ENCODE data around the gene NOS3.

Gene NOS3

GRCh38 chr7:151051108-151051507 is 60.3 kb downstream of the NOS3 start:
- H3K4me3 ChIP-seq (replicated peaks; ENCODE audit: low read depth, low read length): no peak overlapping the region
- no peak for TF ChIP-seq CTCF (IDR thresholded peaks at IDR 0.05; ENCODE audit: low read depth, low read length, missing control alignments)
- DNase-seq (ENCODE audit: extremely low read depth, low read depth): no peak

- TF ChIP-seq CTCF (IDR thresholded peaks at IDR 0.05; ENCODE audit: low read depth, low read length, missing control alignments): no peak
- no peak for DNase-seq (ENCODE audit: extremely low read depth, low read depth)
- no peak overlapping the region for H3K4me3 ChIP-seq (replicated peaks; ENCODE audit: low read depth, low read length)
Observed at GRCh38 chr7:151053096-151053495, 62.3 kb downstream of the NOS3 start.

GRCh38 chr7:151053751-151054150 is 62.9 kb downstream of the NOS3 start:
- no peak for TF ChIP-seq CTCF (IDR thresholded peaks at IDR 0.05; ENCODE audit: low read depth, low read length, missing control alignments)
- DNase-seq (ENCODE audit: extremely low read depth, low read depth): no peak
- H3K4me3 ChIP-seq (replicated peaks; ENCODE audit: low read depth, low read length): no peak overlapping the region

- no peak for TF ChIP-seq CTCF (IDR thresholded peaks at IDR 0.05; ENCODE audit: low read depth, low read length, missing control alignments)
- H3K4me3 ChIP-seq (replicated peaks; ENCODE audit: low read depth, low read length): no peak overlapping the region
- DNase-seq (ENCODE audit: extremely low read depth, low read depth): no peak
Observed at GRCh38 chr7:151056283-151056665, 65.5 kb downstream of the NOS3 start.

- H3K4me3 ChIP-seq (replicated peaks; ENCODE audit: low read depth, low read length): peak overlapping the region; percentile 83
- TF ChIP-seq CTCF (IDR thresholded peaks at IDR 0.05; ENCODE audit: low read depth, low read length, missing control alignments): no peak
- DNase-seq (ENCODE audit: extremely low read depth, low read depth): no peak
Observed at GRCh38 chr7:151056666-151057505, 66.1 kb downstream of the NOS3 start.

- DNase-seq (ENCODE audit: extremely low read depth, low read depth): no peak
Observed at GRCh38 chr7:151057506-151057988, 66.7 kb downstream of the NOS3 start, which contains the start of gene CDK5. Gene CDK5 (minus strand): TSS chr7:151057897. CDS start chr7:151057848, 49 bp downstream.

More at GRCh38 chr7:151057506-151057988, 66.7 kb downstream of the NOS3 start, which contains the start of gene CDK5:
- peak within 1 kb of the TSS; percentile 83 for H3K4me3 ChIP-seq (replicated peaks; ENCODE audit: low read depth, low read length)
- TF ChIP-seq CTCF (IDR thresholded peaks at IDR 0.05; ENCODE audit: low read depth, low read length, missing control alignments): no peak

All from HFF-Myc (cell line).